ENCODE results near the gene FAM131C. TPM values are rescaled to one million over a fixed set of nuclear protein-coding genes. Genes with fewer than 3 reads are reported as not detected.

FAM131C gene
- total and polyA plus RNA-seq, 2 experiments from 2014 or later = 0.71 to 1.3 TPM

DNA sequence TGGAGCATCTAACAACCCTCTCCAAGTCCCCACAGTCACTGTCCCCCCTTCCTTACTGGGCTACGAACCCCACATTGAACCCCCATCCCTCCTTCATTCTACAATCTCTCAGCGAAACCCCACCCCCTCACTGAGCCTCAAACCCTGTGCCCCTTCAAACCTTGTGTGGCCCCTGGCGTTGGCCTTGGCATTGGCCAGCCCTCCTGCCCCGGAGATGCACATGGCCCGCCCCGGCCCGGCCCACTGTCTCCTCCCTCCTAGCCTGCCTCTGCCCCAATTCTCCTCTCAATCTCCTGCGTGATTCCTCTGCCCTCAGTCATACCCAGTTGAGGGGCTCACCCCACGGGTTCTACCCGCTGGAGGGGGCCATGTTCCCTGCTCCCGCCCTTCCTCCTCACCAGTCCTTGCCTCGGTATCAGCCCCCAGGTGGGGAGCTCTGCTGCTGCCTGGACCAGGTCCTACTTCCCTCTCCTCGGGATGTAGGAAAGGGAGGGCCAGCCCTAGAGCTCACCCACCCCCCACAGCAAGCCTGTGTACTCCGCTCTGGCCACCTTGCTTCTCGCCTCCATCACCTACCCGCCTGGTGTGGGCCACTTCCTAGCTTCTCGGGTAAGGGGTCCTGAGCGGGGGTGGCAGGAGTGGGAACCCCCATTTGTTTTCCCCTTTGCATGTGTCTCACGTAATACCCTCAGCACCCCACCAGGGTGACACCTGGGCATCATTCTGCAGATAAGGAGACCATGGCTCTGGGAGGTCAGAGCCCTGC is 45.0 kb downstream of the FAM131C start:
- H3K4me3 Mint-ChIP-seq = no peak overlapping the region
- H3K27ac Mint-ChIP-seq = no peak overlapping the region
- Histone ChIP-seq H3K27ac (ENCODE audit: low read depth) (no peak overlapping the region), H3K4me3 (no peak overlapping the region), H2AFZ (no peak overlapping the region), H3K9me2 (ENCODE audit: insufficient read depth) (no peaks in the 10 kb centered on the region), H3K27me3 (ENCODE audit: insufficient read depth) (no peaks in the 10 kb centered on the region), H3K4me2 (no peak overlapping the region), H4K20me1 (replicated peaks; ENCODE audit: insufficient read depth) (no peaks in the 10 kb centered on the region), H3K36me3 (ENCODE audit: insufficient read depth) (no peaks in the 10 kb centered on the region), H3K79me2 (replicated peaks; ENCODE audit: insufficient read depth) (no peaks in the 10 kb centered on the region), H3K4me1 (ENCODE audit: insufficient read depth) (peaks cover 14% of the 10 kb centered on the region), H3F3A (replicated peaks; ENCODE audit: low read depth) (no peaks in the 10 kb centered on the region)
- TF ChIP-seq, protein P1, sequence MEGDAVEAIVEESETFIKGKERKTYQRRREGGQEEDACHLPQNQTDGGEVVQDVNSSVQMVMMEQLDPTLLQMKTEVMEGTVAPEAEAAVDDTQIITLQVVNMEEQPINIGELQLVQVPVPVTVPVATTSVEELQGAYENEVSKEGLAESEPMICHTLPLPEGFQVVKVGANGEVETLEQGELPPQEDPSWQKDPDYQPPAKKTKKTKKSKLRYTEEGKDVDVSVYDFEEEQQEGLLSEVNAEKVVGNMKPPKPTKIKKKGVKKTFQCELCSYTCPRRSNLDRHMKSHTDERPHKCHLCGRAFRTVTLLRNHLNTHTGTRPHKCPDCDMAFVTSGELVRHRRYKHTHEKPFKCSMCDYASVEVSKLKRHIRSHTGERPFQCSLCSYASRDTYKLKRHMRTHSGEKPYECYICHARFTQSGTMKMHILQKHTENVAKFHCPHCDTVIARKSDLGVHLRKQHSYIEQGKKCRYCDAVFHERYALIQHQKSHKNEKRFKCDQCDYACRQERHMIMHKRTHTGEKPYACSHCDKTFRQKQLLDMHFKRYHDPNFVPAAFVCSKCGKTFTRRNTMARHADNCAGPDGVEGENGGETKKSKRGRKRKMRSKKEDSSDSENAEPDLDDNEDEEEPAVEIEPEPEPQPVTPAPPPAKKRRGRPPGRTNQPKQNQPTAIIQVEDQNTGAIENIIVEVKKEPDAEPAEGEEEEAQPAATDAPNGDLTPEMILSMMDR (conservative IDR thresholded peaks at IDR 0.05; ENCODE audit: low read depth in 2 of 2) = 0 out of 4 replicates have a peak, but pooled peaks of 1 of the 2 experiments have one; percentile 7
- no peak for TF ChIP-seq ZNF114 (CRISPR knock-in tag; IDR thresholded peaks at IDR 0.05)
- peaks cover 17% of the 10 kb centered on the region for H3K27me3 Mint-ChIP-seq (ENCODE audit: insufficient read depth, low read depth, poor library complexity)
- no peaks in the 10 kb centered on the region for H3K9me3 Mint-ChIP-seq
- no peaks in the 10 kb centered on the region for H3K36me3 Mint-ChIP-seq (ENCODE audit: low read depth)
- ATAC-seq (no peak), DNase-seq (ENCODE audit: low spot score) (no peak)
- H3K4me1 Mint-ChIP-seq = peaks cover 18% of the 10 kb centered on the region

DNA sequence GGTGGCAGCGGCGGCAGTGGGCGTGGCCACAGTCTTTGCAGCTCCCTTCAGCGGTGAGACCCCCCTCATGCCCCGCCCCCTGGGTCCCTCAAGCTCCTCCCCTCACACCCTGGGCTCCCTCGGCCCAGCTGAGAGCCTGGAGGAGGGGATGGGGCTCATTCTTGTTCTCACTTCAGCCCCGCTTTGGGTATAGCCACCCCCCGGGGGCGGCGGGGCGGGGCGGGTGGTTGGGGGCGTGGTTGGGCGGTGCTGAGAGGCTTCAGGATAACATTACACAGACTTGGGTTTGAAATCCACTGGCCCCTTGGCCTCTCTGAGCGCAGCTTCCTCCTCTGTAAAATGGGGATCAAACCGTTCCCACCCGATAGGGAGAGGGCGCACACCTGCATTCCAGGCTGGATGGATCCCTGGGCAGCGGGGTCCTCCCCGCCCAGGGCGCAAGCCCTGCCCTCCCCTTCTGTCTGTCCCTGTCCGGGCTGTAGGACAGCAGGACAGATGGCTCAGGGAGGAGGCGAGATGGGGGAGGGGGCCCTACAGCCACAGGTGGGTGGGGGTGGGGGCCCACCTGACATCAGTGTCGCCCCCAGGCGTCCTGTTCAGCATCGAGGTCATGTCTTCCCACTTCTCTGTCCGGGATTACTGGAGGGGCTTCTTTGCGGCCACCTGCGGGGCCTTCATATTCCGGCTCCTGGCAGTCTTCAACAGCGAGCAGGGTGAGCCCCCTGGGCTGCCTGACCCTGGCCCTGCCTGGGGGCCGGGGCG is 46.5 kb downstream of the FAM131C start:
- Histone ChIP-seq H3K36me3 (ENCODE audit: insufficient read depth) (no peaks in the 10 kb centered on the region), H3K4me1 (ENCODE audit: insufficient read depth) (peaks cover 11% of the 10 kb centered on the region), H3F3A (replicated peaks; ENCODE audit: low read depth) (no peaks in the 10 kb centered on the region), H3K27ac (ENCODE audit: low read depth) (no peak overlapping the region), H2AFZ (no peak overlapping the region), H3K79me2 (replicated peaks; ENCODE audit: insufficient read depth) (no peaks in the 10 kb centered on the region), H3K4me3 (peak overlapping the region; percentile 57), H3K4me2 (peak overlapping the region; percentile 83), H3K9me2 (ENCODE audit: insufficient read depth) (no peaks in the 10 kb centered on the region), H4K20me1 (replicated peaks; ENCODE audit: insufficient read depth) (no peaks in the 10 kb centered on the region), H3K27me3 (ENCODE audit: insufficient read depth) (no peaks in the 10 kb centered on the region)
- no peaks in the 10 kb centered on the region for H3K9me3 Mint-ChIP-seq
- TF ChIP-seq JUNB (IDR thresholded peaks at IDR 0.05; ENCODE audit: unreplicated experiment) = no peak
- TF ChIP-seq ZNF331 (CRISPR knock-in tag; IDR thresholded peaks at IDR 0.05; ENCODE audit: low read depth) = no peak
- peak; percentile 68 for TF ChIP-seq POLR2AphosphoS5 (IDR thresholded peaks at IDR 0.05; ENCODE audit: low read depth)
- TF ChIP-seq, protein P1 (conservative IDR thresholded peaks at IDR 0.05; ENCODE audit: low read depth in 2 of 2) = 0 out of 4 replicates have a peak, but pooled peaks have one; percentile 4 to 11
- ATAC-seq (peak; percentile 89), DNase-seq (ENCODE audit: low spot score) (peak; percentile 96)
- H3K27me3 Mint-ChIP-seq (ENCODE audit: insufficient read depth, low read depth, poor library complexity) = peaks cover 22% of the 10 kb centered on the region
- H3K36me3 Mint-ChIP-seq (ENCODE audit: low read depth) = no peaks in the 10 kb centered on the region
- peaks cover 11% of the 10 kb centered on the region for H3K4me1 Mint-ChIP-seq
- peak overlapping the region; percentile 67 for H3K4me3 Mint-ChIP-seq
- no peak overlapping the region for H3K27ac Mint-ChIP-seq

All from GM23338 (cell line).